Activated CD8-positive, alpha-beta memory T cell treated with anti-CD3 and anti-CD28 coated beads for 36 hours (primary cell): ENCODE data around the gene BCR. TPM values are rescaled to one million over a fixed set of nuclear protein-coding genes. Genes with fewer than 3 reads are reported as not detected.

ENCODE experiments used
- CTCF ChIA-PET: fragments of 350-600 bp; sonication (Branson Sonifier 250); formaldehyde crosslinking; loops from one replicate; lab custom pipeline; 2021; ENCODE audit warnings: antibody characterized with exemption; lab: Charles Lee
- POLR2A ChIA-PET: fragments of 350-600 bp; sonication (Branson Sonifier 250); formaldehyde crosslinking; loops from one replicate; lab custom pipeline; 2021; ENCODE audit warnings: antibody characterized with exemption; lab: Charles Lee
- total RNA-seq, 2 experiments: library from RNA; stranded (reverse); gene quantifications; one replicate each; pipeline ENCODE4 v1.2.3, GENCODE V29; 2021

The BCR gene
- total RNA-seq, 2 experiments from 2014 or later: 29.9 to 34.1 TPM

DNA sequence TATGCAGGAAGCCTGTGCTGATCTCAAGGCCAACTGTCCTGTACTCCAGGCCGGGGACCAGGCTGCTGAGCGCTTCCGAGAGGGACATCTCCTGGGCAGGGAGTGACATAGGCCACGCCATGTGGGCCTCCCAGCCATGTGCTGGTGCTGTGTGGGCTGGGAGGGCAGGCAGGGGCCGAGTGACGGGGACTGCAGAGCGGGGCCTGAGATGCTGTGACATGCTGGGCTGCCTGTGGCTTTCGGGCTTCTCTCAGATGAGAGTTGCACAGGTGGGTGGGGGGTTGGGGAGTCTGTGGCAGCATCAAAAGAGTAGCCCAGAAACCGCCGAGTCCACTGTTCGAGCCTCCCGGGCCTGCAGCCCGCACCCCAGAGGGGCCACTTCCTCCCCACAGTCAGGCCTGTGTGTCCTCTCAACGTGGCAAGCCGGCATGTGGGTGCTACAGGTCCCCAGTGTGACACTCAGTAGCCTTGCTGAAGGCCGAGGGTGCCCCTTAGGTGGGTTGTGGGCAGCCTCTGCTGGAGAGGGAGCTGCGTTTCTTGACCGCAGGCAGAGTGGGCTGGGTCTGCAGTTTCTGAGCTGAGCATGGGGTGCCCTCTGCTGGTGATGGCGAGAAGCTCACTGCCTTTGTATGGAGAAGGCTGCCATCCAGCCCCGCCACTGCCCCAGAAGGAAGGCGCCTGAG lies 101.2 kb downstream of the BCR start:
- POLR2A ChIA-PET: interaction anchor here (0.6 to 1.0 kb wide), 3 partner anchors 48 to 108 kb away, joined by 3 to 4 read pairs (median 3); partner anchors contain the start of gene BCR
- CTCF ChIA-PET: interaction anchor here (0.6 to 6.1 kb wide), 32 partner anchors 9 to 212 kb away, joined by 3 to 139 read pairs (median 4); partner anchors contain the start of genes BCR, GNAZ and RSPH14

DNA sequence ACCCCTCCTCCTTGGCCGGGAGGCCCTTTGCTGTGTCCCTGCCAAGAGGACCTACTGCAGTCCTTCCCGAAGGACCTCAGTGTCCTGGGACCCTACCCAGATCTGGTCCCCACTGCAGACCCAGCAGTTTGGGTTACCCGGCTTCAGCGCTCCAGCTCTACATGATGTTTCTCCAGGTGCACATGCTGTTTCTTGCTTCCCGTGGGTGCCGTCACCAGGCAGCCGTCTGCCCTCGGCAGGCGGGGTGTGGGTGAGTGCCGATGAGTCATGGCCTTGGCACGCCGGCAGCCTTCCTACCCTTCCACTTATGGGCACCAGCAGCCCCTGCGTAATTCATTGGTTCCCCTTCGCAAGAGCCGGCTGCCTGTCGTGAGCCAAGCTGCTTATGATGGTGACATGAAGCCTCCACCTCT lies 101.8 kb downstream of the BCR start:
- ChIA-PET CTCF (interaction anchor here (0.6 to 6.1 kb wide), 32 partner anchors 9 to 212 kb away, joined by 3 to 139 read pairs (median 4); partner anchors contain the start of genes BCR, GNAZ and RSPH14), POLR2A (interaction anchor here (0.6 to 1.0 kb wide), 3 partner anchors 49 to 109 kb away, joined by 3 to 4 read pairs (median 3); partner anchors contain the start of gene BCR)

DNA sequence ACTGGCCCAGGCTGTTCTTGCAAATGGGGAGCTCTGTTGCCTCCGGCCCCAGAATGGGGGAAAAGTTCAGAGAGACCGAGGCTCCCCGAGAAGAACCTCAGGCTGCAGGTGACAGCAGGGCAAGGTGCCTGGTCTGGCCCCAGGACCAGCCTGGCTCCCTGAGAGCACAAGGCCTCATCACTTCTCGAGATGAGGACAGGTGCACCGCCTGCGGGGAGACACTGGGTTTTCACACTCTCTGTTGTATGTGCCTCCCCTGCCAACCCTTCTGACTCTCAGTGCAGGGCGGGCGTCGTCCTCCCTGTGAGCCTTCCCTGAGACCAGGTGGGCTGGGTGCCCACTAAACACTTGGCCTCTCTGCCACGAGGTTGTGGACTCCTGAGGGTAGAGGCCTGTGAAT lies 102.2 kb downstream of the BCR start:
- ChIA-PET CTCF (interaction anchor here (0.6 to 6.1 kb wide), 29 partner anchors 8 to 213 kb away, joined by 3 to 139 read pairs (median 4); partner anchors contain the start of genes BCR, GNAZ and RSPH14), POLR2A (interaction anchor here (0.6 kb wide), 1 partner anchor 102 kb away, joined by 4 read pairs; the partner anchor contains the start of gene BCR)

DNA sequence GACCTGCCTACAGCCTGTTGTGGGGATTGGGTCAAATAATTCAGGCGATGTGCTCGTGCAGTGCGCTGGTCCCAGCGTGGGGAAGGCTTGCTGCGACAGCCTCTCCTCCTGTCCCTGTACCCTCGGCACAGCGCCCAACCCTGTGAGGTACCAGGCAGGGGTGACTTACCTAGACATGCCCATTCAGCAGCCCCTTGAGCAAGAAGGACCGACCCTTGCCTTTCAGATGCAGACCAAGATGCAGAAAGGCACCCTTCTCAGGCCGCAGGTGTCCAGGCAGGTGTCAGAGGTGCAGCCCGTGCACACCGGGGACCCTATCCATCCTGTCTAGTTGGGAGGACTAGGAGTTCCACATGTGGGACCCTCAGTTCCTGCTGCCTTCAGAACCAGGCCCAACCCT lies 102.7 kb downstream of the BCR start:
- ChIA-PET CTCF (interaction anchor here (1.1 to 6.1 kb wide), 11 partner anchors 8 to 135 kb away, joined by 3 to 139 read pairs (median 5); partner anchors contain the start of gene BCR), POLR2A (no interaction called here)

DNA sequence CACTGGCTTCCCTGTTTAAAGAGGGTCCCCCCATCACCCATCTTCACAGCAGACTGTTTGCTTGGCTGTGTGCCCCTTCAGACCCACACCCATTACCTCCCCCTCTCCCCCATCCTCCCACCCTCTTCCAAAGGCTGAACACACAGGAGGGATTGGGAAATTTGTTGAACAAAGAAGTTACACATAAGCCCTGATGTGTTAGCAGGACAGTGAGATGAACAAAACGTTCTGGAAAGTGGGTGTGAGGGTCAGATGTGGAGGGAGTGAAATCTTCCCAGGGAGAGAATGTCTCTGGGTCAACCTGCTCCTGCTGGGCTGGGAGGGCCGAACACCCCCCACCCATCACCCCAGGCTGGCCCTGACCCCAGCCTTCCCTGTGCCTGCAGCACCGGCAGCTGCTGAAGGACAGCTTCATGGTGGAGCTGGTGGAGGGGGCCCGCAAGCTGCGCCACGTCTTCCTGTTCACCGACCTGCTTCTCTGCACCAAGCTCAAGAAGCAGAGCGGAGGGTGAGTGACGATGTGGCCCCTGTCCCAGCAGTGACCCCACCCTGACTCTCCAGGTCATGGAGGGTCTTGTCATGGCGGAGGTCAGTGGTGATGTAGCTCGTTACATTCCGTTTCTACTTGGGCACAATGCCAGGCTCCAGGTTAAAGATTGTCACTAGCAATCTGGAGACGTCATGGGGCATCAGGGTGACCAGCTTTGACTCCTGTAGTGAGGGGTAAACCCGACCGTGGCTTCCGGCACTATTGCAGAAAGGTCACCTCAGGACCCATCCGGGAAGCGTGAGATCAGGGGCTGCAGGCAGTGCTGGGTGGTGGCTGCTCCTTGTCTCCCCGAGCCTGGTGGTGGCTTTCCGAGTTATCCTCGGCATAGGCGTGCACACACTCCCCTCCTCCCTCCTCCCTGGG lies 103.5 kb downstream of the BCR start:
- POLR2A ChIA-PET: no interaction called here
- CTCF ChIA-PET: interaction anchor here (1.9 kb wide), 1 partner anchor 106 kb away, joined by 7 read pairs; no protein-coding TSS in a partner anchor

DNA sequence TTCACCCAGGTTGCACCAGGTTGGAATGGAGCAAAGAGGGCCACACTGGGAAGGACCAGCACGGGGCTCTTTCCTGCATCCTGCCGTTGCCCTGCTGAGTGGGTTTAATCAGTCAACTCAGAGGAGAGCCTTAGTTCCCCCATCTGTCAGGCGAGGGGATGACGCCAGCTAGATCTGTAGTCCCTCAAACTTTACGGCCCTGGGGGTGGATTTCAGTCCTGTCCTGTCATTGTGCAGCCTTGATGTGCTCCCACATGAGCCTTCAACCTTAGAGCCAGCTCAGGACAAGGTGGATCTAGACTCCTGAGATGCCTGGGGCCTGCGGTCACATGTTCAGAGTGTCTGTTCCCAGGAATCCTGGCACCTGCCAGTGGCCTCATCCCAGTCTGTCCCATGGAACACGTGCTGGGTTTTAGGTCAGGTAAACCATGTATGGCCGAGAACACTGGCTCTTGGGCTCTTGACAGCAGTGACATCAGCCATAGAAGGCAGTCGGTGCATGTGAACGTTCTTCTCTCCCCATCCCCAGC lies 104.3 kb downstream of the BCR start:
- POLR2A ChIA-PET: no interaction called here

DNA sequence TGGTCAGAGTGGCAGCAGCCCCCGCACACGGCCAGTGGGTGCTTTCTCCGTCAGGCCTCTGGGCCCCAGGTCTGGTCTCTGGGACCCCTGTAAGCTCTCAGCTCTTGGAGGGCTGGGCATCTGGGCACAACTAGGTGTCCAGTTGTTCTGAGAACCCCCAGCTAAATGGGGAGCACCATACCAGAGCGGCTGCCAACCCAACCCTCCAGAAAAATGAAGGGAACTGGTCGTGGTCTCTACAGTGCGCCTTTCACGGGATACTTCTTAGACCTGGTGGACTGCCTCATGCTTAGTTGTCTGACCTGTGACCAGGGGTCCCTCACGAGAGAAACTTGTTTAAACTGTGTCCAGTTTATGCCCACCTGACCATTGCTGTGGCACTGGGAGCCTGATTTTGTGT lies 104.9 kb downstream of the BCR start:
- CTCF ChIA-PET: interaction anchor here (1.9 kb wide), 1 partner anchor 107 kb away, joined by 7 read pairs; no protein-coding TSS in a partner anchor
- POLR2A ChIA-PET: no interaction called here

More for the DNA sequence above, 104.3 kb downstream of the BCR start:
- CTCF ChIA-PET: interaction anchor here (1.9 kb wide), 1 partner anchor 106 kb away, joined by 7 read pairs; no protein-coding TSS in a partner anchor

DNA sequence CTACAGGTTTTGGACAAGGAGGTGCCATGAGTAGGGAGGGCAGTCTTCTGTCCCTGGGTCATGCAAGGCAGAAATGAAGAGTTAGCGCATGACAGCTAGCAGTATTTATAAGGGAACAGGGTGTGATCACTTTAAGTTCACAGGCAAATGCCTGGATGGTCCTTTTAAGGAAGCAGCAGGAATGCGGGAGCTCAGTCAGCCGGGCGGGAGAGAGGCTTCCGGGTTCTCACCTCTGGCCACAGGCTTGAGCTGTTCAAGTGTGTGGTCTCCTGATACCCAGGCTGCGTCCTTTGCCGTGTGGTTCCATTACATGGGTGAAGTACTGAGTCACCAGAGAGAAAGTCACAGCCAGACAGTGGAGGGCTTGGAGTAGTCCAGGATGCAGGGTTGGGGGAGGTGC lies 105.4 kb downstream of the BCR start:
- ChIA-PET POLR2A (no interaction called here), CTCF (interaction anchor here (0.8 to 1.0 kb wide), 2 partner anchors 100 to 104 kb away, joined by 3 read pairs; no protein-coding TSS in a partner anchor)

DNA sequence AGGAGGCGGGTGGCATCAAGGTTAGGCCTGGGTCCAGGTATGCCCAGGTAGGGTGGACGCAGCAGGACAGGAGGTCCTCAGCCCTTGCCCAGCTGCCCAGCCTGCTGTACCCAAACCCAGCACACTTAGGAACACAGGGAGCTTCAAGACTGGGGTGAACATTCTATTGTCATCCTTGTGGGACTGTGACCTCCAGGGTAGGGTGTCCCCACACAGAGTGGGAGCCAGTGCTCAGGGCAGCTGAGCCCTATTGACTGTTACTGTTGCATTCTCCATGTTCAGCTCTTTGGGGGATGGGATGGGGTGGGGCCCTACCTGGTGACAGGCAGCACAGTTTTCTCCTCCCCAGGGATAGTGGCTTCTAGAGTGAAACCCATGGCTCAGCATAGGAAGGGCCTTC lies 106.0 kb downstream of the BCR start:
- POLR2A ChIA-PET: no interaction called here
- CTCF ChIA-PET: interaction anchor here (0.8 to 1.0 kb wide), 2 partner anchors 100 to 105 kb away, joined by 3 read pairs; no protein-coding TSS in a partner anchor

DNA sequence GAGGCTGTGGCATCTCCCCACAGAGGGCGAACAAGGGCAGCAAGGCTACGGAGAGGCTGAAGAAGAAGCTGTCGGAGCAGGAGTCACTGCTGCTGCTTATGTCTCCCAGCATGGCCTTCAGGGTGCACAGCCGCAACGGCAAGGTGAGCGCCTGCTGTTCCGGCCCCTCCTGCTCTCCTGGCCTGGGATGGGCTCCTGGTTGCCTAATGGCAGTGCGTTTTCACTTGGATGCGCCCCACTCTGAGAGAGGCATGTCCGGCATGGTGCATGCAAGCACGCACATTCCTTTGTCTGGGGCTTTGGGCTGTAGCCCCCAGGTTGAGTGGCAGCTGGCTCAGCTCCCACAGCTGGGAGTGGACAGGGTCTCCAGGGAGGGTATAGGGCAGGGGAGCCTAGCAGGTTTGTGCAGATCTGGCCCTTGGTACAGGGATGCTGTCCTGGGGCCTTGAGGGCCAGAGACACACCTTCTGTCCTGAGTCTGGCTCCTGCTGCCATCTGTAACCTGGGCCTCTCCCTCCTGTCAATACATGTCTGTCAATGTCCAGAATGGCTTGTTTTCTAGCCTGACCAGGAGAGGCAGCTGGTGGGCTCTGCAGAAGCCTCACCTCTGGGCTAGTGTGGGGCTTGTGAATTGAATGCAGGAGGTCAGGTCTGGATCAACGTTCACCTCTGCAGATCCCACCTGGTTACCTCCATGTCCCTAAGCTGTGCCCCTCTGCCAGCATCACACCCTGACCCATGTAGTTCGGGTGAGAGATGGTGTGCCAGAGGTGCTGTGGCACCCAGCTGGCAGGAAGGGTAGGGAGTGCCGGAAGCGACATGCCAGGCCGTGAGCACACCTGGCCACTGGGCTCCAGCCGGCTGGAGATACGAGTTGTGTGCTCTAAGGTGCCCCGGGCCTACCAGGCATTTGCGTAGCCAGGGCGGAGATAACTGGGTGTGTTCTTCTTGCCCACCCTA lies 107.1 kb downstream of the BCR start:
- ChIA-PET CTCF (interaction anchor here (4.6 kb wide), 1 partner anchor 109 kb away, joined by 31 read pairs; the partner anchor contains the start of gene BCR), POLR2A (no interaction called here)

DNA sequence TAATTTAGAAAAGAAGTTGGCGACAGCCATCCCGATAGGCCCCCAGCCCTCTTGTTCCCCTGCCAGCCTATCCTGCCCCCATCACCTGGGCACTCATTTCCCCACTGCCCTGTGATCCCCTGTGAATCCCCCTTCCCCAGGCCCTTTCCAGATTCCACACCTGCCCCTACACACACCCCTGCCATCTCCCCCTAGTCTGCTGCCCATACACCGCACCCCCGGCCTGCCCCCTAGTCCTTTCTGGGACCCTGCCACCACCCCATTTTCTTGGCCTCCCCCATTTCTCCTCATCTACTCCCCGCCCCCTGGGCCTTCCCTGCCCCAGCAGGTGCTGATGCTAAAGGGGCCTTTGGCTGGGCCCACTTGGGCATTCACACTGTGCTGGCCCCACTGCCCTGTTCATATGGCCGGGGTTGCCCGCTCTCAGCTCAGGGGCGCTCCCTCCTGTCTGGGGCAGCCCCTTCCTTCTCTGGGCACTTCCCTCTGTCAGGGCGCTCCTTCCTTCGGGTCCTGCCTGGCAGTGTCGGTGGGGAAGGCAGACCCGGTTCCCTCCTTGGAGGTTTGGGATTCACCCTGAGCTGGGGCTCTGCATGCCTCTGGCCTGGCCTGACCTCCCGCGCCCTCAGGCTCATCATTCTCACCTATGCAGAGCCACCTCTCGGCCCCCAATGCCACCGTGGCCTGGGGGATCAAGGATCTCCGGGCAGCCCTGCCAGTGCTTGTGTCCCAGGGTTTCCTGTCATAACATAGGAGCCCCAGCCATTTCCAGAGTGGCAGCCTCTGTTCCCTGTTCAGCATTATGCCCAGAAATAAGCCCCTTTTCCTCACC lies 108.2 kb downstream of the BCR start:
- CTCF ChIA-PET: interaction anchor here (4.6 kb wide), 1 partner anchor 110 kb away, joined by 31 read pairs; the partner anchor contains the start of gene BCR

DNA sequence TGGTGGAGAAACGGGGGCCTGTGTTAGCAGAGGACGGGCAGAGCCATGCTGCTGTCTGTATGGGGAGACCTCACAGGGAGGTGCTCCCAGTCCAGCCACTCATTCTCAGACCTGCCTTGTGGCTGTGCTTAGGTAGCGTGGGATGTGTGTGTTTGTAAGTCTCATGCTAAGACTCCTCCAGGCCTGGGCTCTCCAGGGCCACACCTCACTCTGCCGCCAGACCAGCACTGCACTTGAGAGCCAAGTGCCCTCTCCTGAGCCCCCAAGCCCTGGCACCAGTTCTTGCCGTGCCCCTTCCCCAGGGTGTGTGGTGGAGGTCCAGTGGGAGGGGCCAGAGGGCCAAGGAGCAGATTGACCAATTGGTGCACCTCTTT lies 108.8 kb downstream of the BCR start:
- POLR2A ChIA-PET: no interaction called here
- CTCF ChIA-PET: interaction anchor here (4.6 kb wide), 1 partner anchor 111 kb away, joined by 31 read pairs; the partner anchor contains the start of gene BCR

More for the DNA sequence above, 108.2 kb downstream of the BCR start:
- POLR2A ChIA-PET: no interaction called here

DNA sequence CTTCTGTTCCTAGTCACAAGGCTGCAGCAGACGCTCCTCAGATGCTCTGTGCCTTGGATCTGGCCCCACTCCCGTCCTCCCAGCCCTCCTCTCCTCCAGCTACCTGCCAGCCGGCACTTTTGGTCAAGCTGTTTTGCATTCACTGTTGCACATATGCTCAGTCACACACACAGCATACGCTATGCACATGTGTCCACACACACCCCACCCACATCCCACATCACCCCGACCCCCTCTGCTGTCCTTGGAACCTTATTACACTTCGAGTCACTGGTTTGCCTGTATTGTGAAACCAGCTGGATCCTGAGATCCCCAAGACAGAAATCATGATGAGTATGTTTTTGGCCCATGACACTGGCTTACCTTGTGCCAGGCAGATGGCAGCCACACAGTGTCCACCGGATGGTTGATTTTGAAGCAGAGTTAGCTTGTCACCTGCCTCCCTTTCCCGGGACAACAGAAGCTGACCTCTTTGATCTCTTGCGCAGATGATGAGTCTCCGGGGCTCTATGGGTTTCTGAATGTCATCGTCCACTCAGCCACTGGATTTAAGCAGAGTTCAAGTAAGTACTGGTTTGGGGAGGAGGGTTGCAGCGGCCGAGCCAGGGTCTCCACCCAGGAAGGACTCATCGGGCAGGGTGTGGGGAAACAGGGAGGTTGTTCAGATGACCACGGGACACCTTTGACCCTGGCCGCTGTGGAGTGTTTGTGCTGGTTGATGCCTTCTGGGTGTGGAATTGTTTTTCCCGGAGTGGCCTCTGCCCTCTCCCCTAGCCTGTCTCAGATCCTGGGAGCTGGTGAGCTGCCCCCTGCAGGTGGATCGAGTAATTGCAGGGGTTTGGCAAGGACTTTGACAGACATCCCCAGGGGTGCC lies 109.8 kb downstream of the BCR start:
- CTCF ChIA-PET: interaction anchor here (0.6 to 4.6 kb wide), 7 partner anchors 8 to 149 kb away, joined by 3 to 31 read pairs (median 4); partner anchors contain the start of gene BCR
- POLR2A ChIA-PET: no interaction called here

DNA sequence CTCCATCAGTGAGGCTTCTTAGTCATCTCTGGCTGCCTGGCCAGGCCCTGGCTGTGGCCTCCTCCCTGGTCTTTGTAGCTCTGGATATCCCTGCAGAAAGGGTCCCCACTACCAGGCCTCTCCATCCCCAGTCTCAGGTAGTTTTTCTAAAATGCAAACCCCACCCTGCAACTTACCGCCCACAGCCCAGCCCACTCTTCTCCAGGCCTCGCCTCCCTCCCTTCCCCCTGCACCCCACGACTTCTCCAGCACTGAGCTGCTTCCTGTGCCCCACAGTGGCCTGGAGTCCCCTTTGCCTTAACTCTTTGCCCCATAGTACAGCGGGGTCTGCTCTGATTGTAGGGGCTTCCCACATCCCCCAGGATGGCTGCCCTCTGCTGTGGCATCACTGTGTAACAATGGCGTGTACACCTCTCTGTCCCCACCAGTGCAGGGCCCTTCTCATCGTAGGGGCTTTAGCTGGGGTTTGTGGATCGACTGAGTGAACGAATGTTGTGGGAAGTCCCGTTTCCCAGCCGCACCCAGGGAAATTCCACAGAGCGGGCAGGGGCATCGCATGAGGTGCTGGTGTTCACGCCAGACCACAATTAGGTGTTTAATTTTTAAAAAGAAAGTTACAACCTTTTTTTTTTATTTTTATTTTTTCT lies 111.6 kb downstream of the BCR start:
- ChIA-PET CTCF (interaction anchor here (2.7 to 4.6 kb wide), 2 partner anchors 10 to 114 kb away, joined by 12 to 31 read pairs; partner anchors contain the start of gene BCR), POLR2A (no interaction called here)
